HG03064 (cell line): ENCODE data around the gene USP30.

ENCODE experiments used
- ATAC-seq: cut with Tn5 transposase; IDR thresholded peaks from one replicate; pipeline ENCODE4 v1.9.1; 2021; ENCODE audit warnings: low read depth; ENCODE audit not compliant: unreplicated experiment

Gene USP30

GRCh38 chr12:109097140-109097434, 44.7 kb downstream of the USP30 start:
- ATAC-seq = no peak

GRCh38 chr12:109097435-109098182, 45.2 kb downstream of the USP30 start, which contains the start of gene UNG:
Gene UNG (plus strand): TSS chr12:109097597. CDS start chr12:109097680, 83 bp downstream.
- peak; percentile 82 for ATAC-seq

GRCh38 chr12:109098183-109098604, 45.8 kb downstream of the USP30 start:
- ATAC-seq = peak; percentile 36

- no peak for ATAC-seq
Measured at GRCh38 chr12:109098651-109099050, 46.3 kb downstream of the USP30 start.

GRCh38 chr12:109099431-109100020, 47.1 kb downstream of the USP30 start:
- no peak for ATAC-seq

- ATAC-seq = no peak
Measured at GRCh38 chr12:109100741-109101140, 48.4 kb downstream of the USP30 start.

- ATAC-seq = no peak
Measured at GRCh38 chr12:109102491-109102890, 50.1 kb downstream of the USP30 start.

- no peak for ATAC-seq
Measured at GRCh38 chr12:109105176-109105575, 52.8 kb downstream of the USP30 start.

GRCh38 chr12:109109746-109110350, 57.5 kb downstream of the USP30 start:
- ATAC-seq = no peak

GRCh38 chr12:109110988-109111495, 58.7 kb downstream of the USP30 start:
- ATAC-seq = no peak

GRCh38 chr12:109112720-109113465, 60.5 kb downstream of the USP30 start:
- no peak for ATAC-seq

- ATAC-seq = no peak
Measured at GRCh38 chr12:109113661-109114321, 61.4 kb downstream of the USP30 start.

GRCh38 chr12:109114644-109115043, 62.3 kb downstream of the USP30 start:
- ATAC-seq = no peak

GRCh38 chr12:109115404-109115757, 63.0 kb downstream of the USP30 start:
- no peak for ATAC-seq

GRCh38 chr12:109115758-109116610, 63.6 kb downstream of the USP30 start, which contains the start of gene ACACB:
Gene ACACB (plus strand): TSS chr12:109116587. CDS start chr12:109139406, 22,819 bp downstream.
- ATAC-seq = no peak

GRCh38 chr12:109116611-109116949, 64.2 kb downstream of the USP30 start:
- no peak for ATAC-seq

GRCh38 chr12:109120095-109120494, 67.7 kb downstream of the USP30 start:
- ATAC-seq = no peak

GRCh38 chr12:109120557-109120956, 68.2 kb downstream of the USP30 start:
- ATAC-seq = no peak

- ATAC-seq = no peak
Measured at GRCh38 chr12:109121346-109121880, 69.0 kb downstream of the USP30 start.
